ENCODE measurements around the gene SEC24C.

SEC24C gene

DNA sequence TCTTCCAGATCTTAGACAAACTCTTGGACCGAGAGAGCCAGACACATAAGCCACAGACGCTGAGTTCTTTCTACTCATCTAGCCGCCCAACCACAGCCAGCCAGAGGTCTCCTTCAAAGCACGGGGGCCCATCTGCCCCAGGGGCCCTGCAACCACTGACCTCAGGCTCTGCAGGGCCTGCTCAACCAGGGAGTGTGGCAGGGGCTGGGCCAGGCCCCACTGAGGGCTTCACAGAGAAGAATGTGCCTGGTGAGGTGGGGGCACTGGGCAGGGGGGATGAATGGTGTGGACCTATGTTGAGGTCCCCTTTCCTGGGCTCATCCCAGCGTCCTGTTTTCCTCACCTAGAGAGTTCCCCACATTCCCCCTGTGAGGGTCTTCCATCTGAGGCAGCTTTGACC lies 52.6 kb downstream of the SEC24C start:
- DNase-seq: no peak

DNA sequence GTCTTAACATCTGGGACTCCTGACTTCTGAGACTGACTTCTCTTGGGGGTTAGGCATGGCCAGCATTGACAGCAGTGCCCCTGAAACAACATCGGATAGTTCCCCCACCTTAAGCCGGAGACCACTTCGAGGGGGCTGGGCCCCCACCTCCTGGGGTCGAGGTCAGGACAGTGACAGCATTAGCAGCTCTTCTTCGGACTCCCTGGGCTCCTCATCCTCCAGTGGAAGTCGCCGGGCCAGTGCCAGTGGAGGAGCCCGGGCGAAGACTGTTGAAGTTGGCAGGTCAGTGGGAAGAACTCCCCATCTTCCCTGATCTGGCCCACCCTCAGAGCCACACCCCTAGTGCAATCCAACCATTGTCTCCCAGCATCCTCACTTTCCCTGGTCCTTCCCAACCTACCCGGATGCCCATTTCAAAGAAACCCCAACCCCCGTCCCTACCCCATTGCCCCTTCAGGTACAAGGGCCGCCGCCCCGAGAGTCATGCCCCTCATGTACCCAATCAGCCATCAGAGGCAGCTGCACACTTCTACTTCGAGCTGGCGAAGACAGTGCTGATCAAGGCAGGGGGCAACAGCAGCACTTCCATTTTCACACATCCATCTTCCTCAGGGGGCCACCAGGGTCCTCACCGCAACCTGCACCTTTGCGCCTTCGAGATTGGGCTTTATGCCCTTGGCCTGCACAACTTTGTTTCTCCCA lies 53.3 kb downstream of the SEC24C start:
- DNase-seq: no peak

DNA sequence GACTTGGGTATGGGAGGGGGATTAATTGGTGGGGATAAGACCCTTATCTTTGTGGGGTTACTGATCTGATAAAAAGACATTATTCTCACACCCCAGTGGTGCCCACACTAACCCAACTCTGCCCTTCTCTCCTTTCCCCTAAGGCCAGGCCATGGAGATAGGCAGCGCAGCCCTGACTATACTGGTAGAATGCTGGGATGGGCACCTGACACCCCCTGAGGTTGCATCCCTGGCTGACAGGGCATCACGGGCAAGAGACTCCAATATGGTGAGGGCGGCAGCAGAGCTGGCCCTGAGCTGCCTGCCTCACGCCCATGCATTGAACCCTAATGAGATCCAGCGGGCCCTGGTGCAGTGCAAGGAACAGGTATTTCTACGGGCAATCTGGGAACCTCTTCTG lies 53.9 kb downstream of the SEC24C start:
- no peak for DNase-seq

DNA sequence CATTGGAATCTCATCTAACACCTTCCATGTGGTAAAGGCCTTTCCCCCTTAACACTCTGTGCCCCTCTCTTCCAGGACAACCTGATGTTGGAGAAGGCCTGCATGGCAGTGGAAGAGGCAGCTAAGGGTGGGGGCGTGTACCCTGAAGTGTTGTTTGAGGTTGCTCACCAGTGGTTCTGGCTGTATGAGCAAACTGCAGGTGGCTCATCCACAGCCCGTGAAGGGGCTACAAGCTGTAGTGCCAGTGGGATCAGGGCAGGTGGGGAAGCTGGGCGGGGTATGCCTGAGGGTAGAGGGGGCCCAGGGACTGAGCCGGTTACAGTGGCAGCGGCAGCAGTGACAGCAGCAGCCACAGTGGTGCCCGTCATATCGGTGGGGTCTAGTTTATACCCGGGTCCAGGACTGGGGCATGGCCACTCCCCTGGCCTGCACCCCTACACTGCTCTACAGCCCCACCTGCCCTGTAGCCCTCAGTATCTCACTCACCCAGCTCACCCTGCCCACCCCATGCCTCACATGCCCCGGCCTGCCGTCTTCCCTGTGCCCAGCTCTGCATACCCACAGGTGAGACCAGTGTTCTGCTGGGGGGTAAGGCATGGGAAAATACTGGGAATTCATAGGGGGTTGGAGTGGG lies 54.9 kb downstream of the SEC24C start:
- DNase-seq: no peak

DNA sequence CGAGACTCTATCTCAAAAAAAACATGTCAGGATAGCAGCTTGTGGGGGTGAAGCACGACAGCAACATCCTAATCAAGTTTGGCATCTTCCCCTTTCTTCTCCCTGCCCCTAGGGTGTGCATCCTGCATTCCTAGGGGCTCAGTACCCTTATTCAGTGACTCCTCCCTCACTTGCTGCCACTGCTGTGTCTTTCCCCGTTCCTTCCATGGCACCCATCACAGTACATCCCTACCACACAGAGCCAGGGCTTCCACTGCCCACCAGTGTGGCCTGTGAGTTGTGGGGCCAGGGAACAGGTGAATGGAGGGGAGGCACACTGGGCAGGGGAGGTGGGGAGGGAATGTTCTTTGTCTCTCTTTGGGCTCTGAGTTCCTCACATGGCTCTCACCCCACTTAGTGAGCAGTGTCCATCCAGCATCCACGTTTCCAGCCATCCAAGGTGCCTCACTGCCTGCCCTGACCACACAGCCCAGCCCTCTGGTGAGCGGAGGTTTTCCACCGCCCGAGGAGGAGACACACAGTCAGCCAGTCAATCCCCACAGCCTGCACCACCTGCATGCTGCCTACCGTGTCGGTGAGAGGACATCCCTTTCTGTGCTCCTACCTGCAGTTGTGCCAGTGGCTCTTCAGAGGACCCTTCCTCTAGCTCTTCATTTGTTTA lies 55.9 kb downstream of the SEC24C start:
- DNase-seq: no peak

DNA sequence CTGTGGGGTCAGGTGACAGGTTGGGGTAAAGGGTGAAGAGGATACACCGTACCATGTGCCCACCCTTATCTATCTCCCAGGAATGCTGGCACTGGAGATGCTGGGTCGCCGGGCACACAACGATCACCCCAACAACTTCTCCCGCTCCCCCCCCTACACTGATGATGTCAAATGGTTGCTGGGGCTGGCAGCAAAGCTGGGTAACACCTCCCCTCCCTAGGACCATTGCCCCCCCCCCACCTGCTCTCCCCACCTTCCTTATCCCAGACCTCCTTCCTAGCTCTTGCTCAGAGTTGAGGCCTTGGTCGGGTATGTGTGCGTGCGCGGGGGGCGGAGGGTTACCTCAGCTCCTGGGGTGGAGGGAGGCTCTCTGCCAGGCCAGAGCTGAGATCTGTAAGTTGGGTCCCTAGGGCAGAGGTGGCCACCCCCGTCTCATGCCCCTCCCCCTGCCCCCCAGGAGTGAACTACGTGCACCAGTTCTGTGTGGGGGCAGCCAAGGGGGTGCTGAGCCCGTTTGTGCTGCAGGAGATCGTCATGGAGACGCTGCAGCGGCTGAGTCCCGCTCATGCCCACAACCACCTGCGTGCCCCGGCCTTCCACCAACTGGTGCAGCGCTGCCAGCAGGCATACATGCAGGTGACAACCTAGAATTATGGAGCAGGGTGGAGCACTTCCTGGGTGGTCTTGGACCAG lies 56.5 kb downstream of the SEC24C start:
- DNase-seq: no peak

DNA sequence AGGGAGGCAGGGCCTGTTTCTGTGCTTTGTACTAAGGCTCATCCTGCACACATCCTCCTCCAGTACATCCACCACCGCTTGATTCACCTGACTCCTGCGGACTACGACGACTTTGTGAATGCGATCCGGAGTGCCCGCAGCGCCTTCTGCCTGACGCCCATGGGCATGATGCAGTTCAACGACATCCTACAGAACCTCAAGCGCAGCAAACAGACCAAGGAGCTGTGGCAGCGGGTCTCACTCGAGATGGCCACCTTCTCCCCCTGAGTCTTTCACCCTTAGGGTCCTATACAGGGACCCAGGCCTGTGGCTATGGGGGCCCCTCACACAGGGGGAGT lies 57.0 kb downstream of the SEC24C start:
- no peak for DNase-seq

DNA sequence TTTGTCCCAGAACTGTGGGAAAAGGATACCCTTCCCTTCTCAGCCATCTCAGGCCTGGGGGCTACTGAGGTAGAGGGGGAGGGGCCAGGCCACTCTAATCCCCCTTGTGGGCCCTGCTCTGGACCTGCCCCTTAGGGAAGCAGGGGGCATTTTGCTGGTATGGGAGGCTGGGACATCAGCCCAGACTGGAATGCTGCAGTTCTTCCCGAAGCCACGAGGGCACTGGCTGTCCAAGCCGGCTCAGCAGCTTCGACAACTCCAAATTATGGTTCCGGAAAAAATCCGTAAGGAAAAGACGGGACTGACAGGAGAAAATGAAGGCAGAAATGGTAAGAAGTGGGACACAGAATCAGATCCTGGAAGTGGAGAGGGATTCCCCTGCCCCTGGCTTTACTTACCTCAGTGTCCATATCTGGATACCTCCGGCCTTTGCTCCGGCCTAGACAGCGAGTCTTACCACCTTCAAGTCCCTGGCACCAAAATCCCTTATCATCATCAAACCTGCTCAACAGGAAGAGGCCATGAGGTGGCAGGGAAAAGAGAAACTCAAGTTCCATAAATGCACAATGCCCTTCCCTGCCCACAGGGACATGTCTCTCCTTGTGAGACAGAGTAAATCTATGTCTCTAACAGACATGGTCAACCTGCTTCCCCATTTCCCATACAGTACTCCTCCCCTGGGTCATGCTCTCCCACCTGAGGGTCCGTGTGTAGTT lies 58.3 kb downstream of the SEC24C start:
- no peak for DNase-seq

DNA sequence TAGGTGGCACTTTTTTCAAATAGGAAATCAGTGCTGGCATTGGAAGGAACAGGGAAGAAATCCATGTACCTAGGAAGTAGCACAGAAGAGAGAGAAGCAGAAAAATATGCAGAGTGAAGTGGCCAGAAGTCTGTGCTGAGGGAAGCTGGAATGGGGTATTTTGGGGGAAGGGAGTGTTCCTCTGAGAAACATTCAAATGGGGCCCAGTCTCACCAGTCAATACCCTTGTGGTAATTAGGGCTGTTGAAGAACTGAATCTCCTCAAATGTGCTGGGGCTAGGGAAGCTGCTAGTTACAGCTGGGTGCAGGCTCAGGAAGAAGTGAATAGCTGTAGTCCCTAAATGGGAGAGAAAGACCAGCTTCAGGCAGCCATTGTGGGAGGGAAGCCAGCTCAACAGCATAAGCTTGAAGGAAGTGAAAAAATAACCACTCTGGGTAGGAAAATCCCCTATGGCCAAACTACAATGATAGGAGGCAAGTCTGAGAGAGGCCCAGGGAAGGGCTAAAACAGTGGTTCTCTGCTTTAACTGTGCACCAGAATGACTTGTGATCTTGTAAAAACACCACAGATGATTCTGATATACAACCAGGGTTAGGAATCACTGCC lies 59.6 kb downstream of the SEC24C start:
- no peak for DNase-seq

DNA sequence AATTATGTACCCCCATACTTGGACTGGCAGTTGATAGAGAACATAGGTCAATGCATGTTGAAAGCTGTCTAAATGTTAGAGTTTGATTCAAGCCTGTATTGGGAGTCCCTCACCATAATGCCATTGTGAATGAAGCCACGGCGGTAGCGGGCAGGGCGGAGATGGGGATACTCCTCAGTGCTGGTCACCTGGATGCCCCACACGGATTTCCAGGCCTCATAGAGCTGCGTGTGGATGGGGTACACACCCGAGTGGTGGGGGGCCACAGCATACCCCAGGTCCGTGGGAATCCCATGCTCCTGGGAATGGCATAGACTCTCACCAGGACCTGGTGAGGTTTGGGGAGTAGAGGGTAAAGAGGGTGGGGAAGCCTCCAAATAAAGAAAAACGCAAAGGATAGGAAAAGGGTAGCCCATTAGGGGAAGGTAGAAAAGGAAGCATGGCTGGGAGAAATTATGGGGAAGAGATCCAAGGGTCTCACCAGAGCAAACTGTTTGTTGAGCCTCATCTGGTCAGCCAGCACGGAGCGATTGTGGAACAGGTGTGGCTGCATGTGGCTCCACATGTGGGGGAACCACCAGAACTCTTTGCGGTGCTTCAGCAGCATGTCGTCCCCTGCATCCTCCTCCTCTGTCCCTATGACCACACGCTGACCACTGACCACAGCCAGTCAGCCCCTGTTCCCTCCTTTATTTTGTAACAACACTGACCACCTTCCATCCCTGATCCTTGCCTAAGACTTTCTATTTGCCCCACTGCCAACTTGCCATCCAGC lies 62.2 kb downstream of the SEC24C start:
- no peak for DNase-seq

DNA sequence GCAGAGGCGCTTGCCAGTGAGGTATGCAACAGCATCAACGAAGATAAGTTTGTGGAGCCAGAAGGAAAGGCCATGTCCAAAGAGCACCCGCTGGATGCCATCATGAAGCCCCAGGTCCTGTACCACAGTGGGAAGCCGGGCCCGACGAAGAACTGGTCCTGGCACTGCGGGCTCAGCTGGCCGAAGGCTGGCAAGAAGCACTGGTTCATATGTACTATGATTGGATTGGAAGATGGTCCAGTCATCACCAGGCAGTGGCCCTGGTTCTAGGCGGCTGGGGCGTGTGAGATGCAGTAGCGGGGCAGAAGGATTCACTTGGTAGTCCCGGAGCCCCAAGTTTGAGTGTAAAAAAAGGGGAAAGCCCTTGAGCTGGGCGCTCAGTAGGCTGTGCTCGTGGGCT lies 63.3 kb downstream of the SEC24C start:
- no peak for DNase-seq

DNA sequence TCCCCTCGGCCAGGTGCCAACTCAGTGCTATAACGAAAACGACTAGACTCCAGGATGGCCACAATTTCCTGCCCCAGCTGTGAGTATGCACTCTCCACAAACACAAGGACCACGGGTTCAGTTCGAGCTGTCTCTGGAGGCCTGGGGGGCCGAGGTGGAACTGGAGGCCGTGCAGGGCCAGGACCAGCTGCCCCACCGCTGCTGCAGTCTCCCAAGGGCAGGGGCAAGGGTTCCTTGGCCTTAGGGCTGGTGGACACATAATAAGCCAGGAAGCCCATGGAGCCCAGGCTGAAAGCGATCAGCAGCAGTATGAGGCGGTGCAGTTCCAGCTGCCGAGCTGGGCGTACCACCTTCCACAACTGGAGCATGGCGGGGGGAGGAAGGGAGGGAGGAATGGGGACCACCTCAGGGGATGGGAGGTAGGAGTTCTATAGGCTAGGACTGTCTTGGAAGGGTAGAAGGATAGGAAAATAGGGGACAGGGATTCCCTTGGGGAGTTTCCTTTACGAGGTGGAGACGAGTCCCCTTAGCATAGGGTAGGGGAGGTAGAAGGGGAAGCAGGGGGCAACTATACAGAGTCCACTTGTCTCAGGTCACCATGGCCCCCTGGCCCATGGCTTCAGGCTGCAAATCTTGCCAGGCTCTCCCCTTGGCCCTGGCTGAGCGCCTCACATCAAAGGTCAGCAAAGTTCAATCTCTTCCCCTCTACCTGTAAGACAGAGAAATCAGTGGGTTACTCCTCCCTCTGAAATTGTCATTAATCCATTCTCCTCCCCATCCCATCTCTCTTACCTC lies 64.0 kb downstream of the SEC24C start:
- DNase-seq: no peak

DNA sequence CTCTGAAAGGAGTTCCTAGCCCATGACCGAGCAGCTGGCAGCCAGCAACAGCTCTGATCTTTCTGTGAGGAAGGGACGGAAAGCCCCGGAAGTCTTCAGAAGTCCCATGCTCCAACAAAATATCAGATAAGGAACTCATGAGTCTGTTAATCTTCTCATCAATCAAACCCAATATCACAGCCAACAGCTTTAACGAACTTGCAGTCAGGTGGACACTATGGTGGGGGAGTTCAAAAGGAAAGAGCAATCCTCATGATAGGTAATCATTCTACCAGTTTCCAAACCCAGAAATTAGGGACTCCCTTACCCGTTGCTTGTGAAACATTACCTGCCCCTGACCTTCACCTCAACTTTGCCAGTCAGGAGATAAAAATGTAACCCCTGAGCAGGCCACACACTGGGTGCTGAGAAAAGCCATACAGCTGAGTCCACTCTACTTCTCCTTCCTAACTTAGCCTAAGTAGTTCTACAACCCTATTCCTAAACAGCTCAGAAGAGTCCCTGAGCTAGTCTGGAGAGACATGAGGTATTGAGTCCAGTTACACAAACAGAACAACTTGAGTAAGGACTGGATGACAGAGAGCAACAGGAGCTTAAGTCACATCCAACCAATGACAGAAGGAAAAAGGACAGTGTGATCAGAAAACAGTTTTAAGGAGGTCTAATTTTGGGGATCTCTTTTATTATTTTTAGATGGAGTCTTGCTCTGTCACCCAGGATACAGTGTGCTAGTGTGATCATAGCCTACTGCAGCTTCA lies 65.1 kb downstream of the SEC24C start:
- no peak for DNase-seq

DNA sequence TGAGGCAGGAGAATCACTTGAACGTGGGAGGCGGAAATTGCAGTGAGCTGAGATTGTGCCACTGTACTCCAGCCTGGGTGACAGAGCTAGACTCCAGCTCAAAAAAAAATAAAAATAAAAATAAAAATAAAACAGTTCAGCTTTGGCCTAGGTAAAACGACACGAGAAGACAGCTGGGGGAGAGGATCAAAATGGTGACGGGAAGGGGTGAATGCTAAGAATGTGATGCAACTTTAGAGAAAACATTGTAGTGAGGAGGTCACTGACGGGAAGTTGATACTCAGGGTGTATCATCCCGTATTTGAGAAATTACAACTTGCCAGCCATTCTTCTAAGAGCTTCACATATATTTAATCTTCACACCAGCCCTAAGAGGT lies 66.2 kb downstream of the SEC24C start:
- no peak for DNase-seq

DNA sequence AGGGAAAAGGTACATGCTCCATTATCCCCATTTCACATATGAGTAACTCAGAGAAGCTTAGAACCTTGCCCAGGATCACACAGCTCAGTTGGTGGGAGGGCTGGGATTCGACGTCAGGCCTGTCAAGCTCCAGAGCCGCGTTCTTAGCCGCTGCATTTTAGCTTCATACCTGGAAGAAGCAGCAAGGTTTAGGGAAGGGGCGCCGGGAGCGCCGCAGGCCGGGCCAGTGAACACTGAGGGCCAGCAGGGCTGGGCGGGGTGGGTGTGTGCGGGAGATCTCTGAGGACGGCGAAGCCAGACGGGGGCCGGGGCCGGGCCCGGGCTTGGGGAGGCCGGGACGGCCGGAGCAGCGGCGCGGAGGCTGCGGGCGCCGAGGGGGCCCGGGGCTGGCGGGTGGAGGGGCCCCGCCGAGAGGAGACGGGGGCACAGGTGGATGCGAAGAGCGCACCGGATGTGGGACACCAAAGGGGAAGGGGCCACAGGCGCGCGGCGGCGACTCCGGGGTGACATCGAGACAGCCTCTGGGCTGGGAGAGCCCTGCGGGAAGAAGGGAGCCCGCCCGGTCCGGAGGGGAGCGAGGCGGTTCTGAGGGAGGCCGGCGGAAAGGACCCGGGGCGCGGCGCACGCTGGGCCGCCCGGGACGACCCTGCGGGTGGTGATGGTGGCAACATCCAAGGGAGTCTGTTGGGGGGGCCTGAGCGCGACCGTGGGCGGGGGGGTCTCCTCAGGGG lies 66.7 kb downstream of the SEC24C start:
- no peak for DNase-seq

DNA sequence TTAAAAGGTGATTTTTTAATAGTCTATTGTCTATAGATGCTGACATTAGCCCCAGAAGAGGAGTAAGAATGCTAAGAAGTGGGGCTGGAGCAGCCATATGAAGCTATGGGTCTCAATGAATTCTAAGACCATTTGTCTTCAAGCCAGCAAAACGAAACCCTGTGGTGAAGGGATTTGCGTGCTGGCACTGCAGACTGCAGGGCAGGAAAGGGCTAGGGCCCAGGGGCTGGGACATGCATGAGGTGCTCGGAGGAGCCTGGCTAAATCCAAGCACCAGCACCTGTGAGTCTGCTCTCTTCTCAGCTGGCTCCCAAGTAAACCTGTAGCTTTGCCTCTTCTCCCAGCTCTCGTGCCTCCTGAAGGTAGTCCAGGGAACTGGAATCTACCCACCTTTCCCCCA lies 68.5 kb downstream of the SEC24C start:
- no peak for DNase-seq

DNA sequence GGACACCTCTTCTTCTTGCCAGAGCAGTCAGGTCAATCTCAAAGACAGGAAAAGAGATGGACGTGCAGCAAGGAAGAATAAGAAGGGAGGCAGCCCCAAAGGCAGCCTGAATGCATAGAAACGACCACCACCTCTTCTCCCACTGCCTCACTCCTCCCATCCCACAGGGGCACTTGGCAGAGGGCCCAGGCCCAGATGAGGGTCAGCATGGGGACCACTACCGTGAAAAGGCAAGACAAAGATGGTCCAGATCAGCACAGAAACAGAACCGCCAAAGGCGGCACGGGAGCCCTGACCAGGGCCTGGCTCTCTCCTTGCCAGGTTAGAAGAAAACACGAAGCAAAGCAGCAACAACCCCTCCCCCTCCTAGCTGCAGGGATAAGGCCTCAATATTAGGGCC lies 69.2 kb downstream of the SEC24C start:
- no peak for DNase-seq

DNA sequence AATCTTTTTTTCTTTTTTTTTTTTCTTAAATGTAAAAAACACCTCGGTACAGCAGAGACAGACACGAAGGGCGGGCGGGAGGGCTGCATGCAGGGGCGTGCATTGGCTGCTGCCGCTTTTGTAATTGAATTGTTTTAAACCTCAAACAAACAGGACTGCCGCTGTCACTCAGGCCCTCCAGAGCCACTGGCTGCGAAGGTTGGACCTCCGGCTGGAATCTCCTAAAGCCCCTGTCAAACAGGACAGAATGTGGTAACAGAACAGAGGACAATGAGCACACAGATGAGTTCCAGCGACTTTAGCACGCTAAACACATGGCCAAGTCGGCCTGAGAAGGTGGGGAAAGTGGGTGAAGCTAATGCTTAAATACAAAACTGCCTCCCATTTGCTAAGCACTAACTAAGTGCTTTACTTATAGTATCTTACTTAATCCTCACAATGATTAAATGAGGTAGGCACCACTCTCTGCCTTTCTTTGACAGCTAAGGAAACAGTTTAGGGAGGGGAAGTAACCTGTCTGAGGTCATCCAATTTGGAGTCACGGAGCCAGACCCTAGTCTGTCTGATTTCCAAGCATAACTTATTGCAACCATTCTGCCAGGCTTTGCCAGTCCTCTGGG lies 70.2 kb downstream of the SEC24C start:
- DNase-seq: no peak

Measured in NCI-H1105 (cell line).